Trophoblast cell (in vitro differentiated cells and primary cell): ENCODE data around the gene ELAC2.

Source experiments
- DNase-seq, 2 donors: peaks; one replicate each; pipeline ENCODE4 v3.0.0-alpha.2; 2016
- H2AFZ ChIP-seq: 2 replicates; pipeline ENCODE4 v1.6.1; 2013; ENCODE audit warnings: low read length, moderate library complexity, mild to moderate bottlenecking; ENCODE audit not compliant: insufficient read depth, poor library complexity
- H2AK5ac ChIP-seq: 2 replicates; pipeline ENCODE4 v1.6.1; 2013; ENCODE audit warnings: mild to moderate bottlenecking, low read length
- H2BK120ac ChIP-seq: 2 replicates; pipeline ENCODE4 v1.6.1; 2013; ENCODE audit warnings: low read length, mild to moderate bottlenecking, moderate library complexity; ENCODE audit not compliant: insufficient read depth, poor library complexity
- H2BK12ac ChIP-seq: 2 replicates; pipeline ENCODE4 v1.6.1; 2013; ENCODE audit warnings: mild to moderate bottlenecking, low read length, moderate library complexity
- H2BK5ac ChIP-seq: 2 replicates; pipeline ENCODE4 v1.6.1; 2013; ENCODE audit warnings: low read length, low read depth, moderate library complexity, mild to moderate bottlenecking; ENCODE audit not compliant: poor library complexity
- H3K14ac ChIP-seq: 2 replicates; pipeline ENCODE4 v1.6.1; 2013; ENCODE audit warnings: mild to moderate bottlenecking, low read length
- H3K18ac ChIP-seq: 2 replicates; pipeline ENCODE4 v1.6.1; 2013; ENCODE audit warnings: mild to moderate bottlenecking, low read length
- H3K23ac ChIP-seq: 2 replicates; pipeline ENCODE4 v1.6.1; 2013; ENCODE audit warnings: low read length
- H3K27ac ChIP-seq: 2 replicates; pipeline ENCODE4 v1.5.1; 2013; ENCODE audit warnings: low read depth, mild to moderate bottlenecking, inconsistent platforms, low read length, moderate library complexity
- H3K27me3 ChIP-seq: 2 replicates; pipeline ENCODE4 v1.6.1; 2013; ENCODE audit warnings: inconsistent platforms, mild to moderate bottlenecking, low read length, moderate library complexity; ENCODE audit not compliant: insufficient read depth
- H3K36me3 ChIP-seq, 2 experiments: 1 replicate in 1 of 2; 2 replicates in 1 of 2; pipeline ENCODE4 v1.6.1; 2013; ENCODE audit warnings: low read length in 2 of 2, mild to moderate bottlenecking in 2 of 2, moderate library complexity in 1 of 2; ENCODE audit not compliant: insufficient read depth in 2 of 2, control insufficient read depth in 1 of 2
- H3K4ac ChIP-seq: 2 replicates; pipeline ENCODE4 v1.6.1; 2013; ENCODE audit warnings: low read depth, mild to moderate bottlenecking, low read length, moderate library complexity
- H3K4me1 ChIP-seq, 2 experiments: 1 replicate in 1 of 2; 2 replicates in 1 of 2; pipeline ENCODE4 v1.6.1; 2013; ENCODE audit warnings: low read length in 2 of 2, mild to moderate bottlenecking in 2 of 2, moderate library complexity in 1 of 2; ENCODE audit not compliant: insufficient read depth in 2 of 2, control insufficient read depth in 1 of 2
- H3K4me2 ChIP-seq: 2 replicates; pipeline ENCODE4 v1.6.1; 2013; ENCODE audit warnings: inconsistent platforms, mild to moderate bottlenecking, low read length, moderate library complexity
- H3K4me3 ChIP-seq: 2 replicates; pipeline ENCODE4 v1.5.1; 2013; ENCODE audit warnings: mild to moderate bottlenecking, low read depth, low read length, inconsistent platforms
- H3K79me1 ChIP-seq: one replicate; pipeline ENCODE4 v1.6.1; 2013; ENCODE audit warnings: low read length
- H3K79me2 ChIP-seq: 2 replicates; pipeline ENCODE4 v1.6.1; 2013; ENCODE audit warnings: low read length, mild to moderate bottlenecking; ENCODE audit not compliant: control insufficient read depth, insufficient read depth, poor library complexity
- H3K9ac ChIP-seq: 2 replicates; pipeline ENCODE4 v1.6.1; 2013; ENCODE audit warnings: mild to moderate bottlenecking, low read length
- H3K9me3 ChIP-seq: 2 replicates; pipeline ENCODE4 v1.6.1; 2013; ENCODE audit warnings: low read depth, mild to moderate bottlenecking, control low read depth, inconsistent platforms, low read length; ENCODE audit not compliant: insufficient read depth
- H4K12ac ChIP-seq: 2 replicates; pipeline ENCODE4 v1.6.1; 2013; ENCODE audit warnings: low read depth, mild to moderate bottlenecking, low read length, moderate library complexity
- H4K8ac ChIP-seq: 2 replicates; pipeline ENCODE4 v1.6.1; 2013; ENCODE audit warnings: low read depth, mild to moderate bottlenecking, low read length, moderate library complexity
- H4K91ac ChIP-seq: one replicate; pipeline ENCODE4 v1.6.1; 2013; ENCODE audit warnings: low read depth, mild to moderate bottlenecking, low read length, moderate library complexity
- WGBS: extraction: QIAGEN DNeasy Blood & Tissue Kit; methylation state at CpG from one replicate; pipeline ENCODE4 v1.1.7; 2013; ENCODE audit warnings: missing lambda C conversion rate; ENCODE audit not compliant: insufficient read length, insufficient coverage; ENCODE audit errors: extremely low coverage; 5-methylcytosine and 5-hydroxymethylcytosine counted together

The ELAC2 gene

GRCh38 chr17:13005530-13005929 lies 12.3 kb downstream of the ELAC2 start:
- Histone ChIP-seq H2AK5ac (no peak overlapping the region), H3K9me3 (no peaks in the 10 kb centered on the region), H3K79me2 (no peaks in the 10 kb centered on the region), H3K4me3 (no peak overlapping the region), H3K4me1 (no peaks in the 10 kb centered on the region), H3K4me2 (no peak overlapping the region), H3K23ac (no peak overlapping the region), H2AFZ (no peak overlapping the region), H2BK12ac (no peak overlapping the region), H3K4ac (no peak overlapping the region), H2BK120ac (no peak overlapping the region), H3K14ac (no peak overlapping the region), H4K8ac (no peak overlapping the region), H3K27me3 (no peaks in the 10 kb centered on the region), H3K36me3 (peaks cover 48 to 55% of the 10 kb centered on the region in 2 experiments), H3K9ac (no peak overlapping the region), H3K79me1 (no peaks in the 10 kb centered on the region), H3K18ac (no peak overlapping the region), H2BK5ac (no peak overlapping the region), H3K27ac (no peak overlapping the region), H4K12ac (no peak overlapping the region), H4K91ac (no peak overlapping the region)
- no CpG with 5 or more reads among the region's 6 CpGs for WGBS
- DNase-seq = no peak

- no peaks in the 10 kb centered on the region for H3K27me3 ChIP-seq
- H4K91ac ChIP-seq = no peak overlapping the region
- no peak overlapping the region for H2BK5ac ChIP-seq
- no peak overlapping the region for H2AFZ ChIP-seq
- no peaks in the 10 kb centered on the region for H3K9me3 ChIP-seq
- no peak overlapping the region for H3K27ac ChIP-seq
- H4K12ac ChIP-seq = no peak overlapping the region
- peaks cover 52 to 62% of the 10 kb centered on the region in 2 experiments for H3K36me3 ChIP-seq
- no peak overlapping the region for H3K18ac ChIP-seq
- no peak overlapping the region for H3K4ac ChIP-seq
- no CpG with 5 or more reads among the region's 4 CpGs for WGBS
- H2AK5ac ChIP-seq = no peak overlapping the region
- no peak overlapping the region for H3K14ac ChIP-seq
- no peak for DNase-seq
- H3K23ac ChIP-seq = no peak overlapping the region
- no peak overlapping the region for H2BK120ac ChIP-seq
- H3K4me3 ChIP-seq = no peak overlapping the region
- H3K79me1 ChIP-seq = no peaks in the 10 kb centered on the region
- no peak overlapping the region for H2BK12ac ChIP-seq
- H4K8ac ChIP-seq = no peak overlapping the region
- no peaks in the 10 kb centered on the region for H3K79me2 ChIP-seq
- no peaks in the 10 kb centered on the region for H3K4me1 ChIP-seq
- no peak overlapping the region for H3K4me2 ChIP-seq
- H3K9ac ChIP-seq = no peak overlapping the region
Observed at GRCh38 chr17:13004336-13004735, 13.5 kb downstream of the ELAC2 start.

- no CpG with 5 or more reads among the region's 6 CpGs for WGBS
- H2AK5ac ChIP-seq = no peak overlapping the region
- H3K23ac ChIP-seq = no peak overlapping the region
- no peak overlapping the region for H3K14ac ChIP-seq
- no peaks in the 10 kb centered on the region for H3K9me3 ChIP-seq
- H2BK120ac ChIP-seq = no peak overlapping the region
- H3K36me3 ChIP-seq = peaks cover 56 to 66% of the 10 kb centered on the region in 2 experiments
- no peak overlapping the region for H4K12ac ChIP-seq
- H3K79me2 ChIP-seq = no peaks in the 10 kb centered on the region
- H2AFZ ChIP-seq = no peak overlapping the region
- H3K27me3 ChIP-seq = no peaks in the 10 kb centered on the region
- H2BK5ac ChIP-seq = no peak overlapping the region
- no peak for DNase-seq
- H4K8ac ChIP-seq = no peak overlapping the region
- H3K4me1 ChIP-seq = no peaks in the 10 kb centered on the region
- no peaks in the 10 kb centered on the region for H3K79me1 ChIP-seq
- no peak overlapping the region for H3K4ac ChIP-seq
- H3K9ac ChIP-seq = no peak overlapping the region
- no peak overlapping the region for H4K91ac ChIP-seq
- no peak overlapping the region for H3K18ac ChIP-seq
- H3K4me2 ChIP-seq = no peak overlapping the region
- H2BK12ac ChIP-seq = no peak overlapping the region
- no peak overlapping the region for H3K4me3 ChIP-seq
- no peak overlapping the region for H3K27ac ChIP-seq
Observed at GRCh38 chr17:13003927-13004326, 13.9 kb downstream of the ELAC2 start.

- no peak overlapping the region for H2AK5ac ChIP-seq
- no peak overlapping the region for H3K14ac ChIP-seq
- no peak overlapping the region for H3K18ac ChIP-seq
- no peak overlapping the region for H3K4me3 ChIP-seq
- no peak overlapping the region for H3K23ac ChIP-seq
- H4K91ac ChIP-seq = no peak overlapping the region
- no peak overlapping the region for H2BK5ac ChIP-seq
- no peak overlapping the region for H2BK120ac ChIP-seq
- no peak overlapping the region for H3K27ac ChIP-seq
- no peak overlapping the region for H4K12ac ChIP-seq
- DNase-seq = no peak
- WGBS = no CpG with 5 or more reads among the region's 9 CpGs
- H3K79me1 ChIP-seq = no peaks in the 10 kb centered on the region
- H3K27me3 ChIP-seq = no peaks in the 10 kb centered on the region
- no peak overlapping the region for H2BK12ac ChIP-seq
- no peak overlapping the region for H3K4ac ChIP-seq
- peaks cover 57 to 67% of the 10 kb centered on the region in 2 experiments for H3K36me3 ChIP-seq
- no peaks in the 10 kb centered on the region for H3K4me1 ChIP-seq
- no peak overlapping the region for H4K8ac ChIP-seq
- H3K4me2 ChIP-seq = no peak overlapping the region
- peak overlapping the region; percentile 15 for H3K9ac ChIP-seq
- no peaks in the 10 kb centered on the region for H3K9me3 ChIP-seq
- no peaks in the 10 kb centered on the region for H3K79me2 ChIP-seq
- H2AFZ ChIP-seq = no peak overlapping the region
Observed at GRCh38 chr17:13003454-13003851, 14.4 kb downstream of the ELAC2 start.
